ENCODE results near the gene HSD17B13. TPM values are rescaled to one million over a fixed set of nuclear protein-coding genes. Genes with fewer than 3 reads are reported as not detected.
"Not testable (repeated sequence)": the region's sequence is repeated elsewhere in the genome, so short reads cannot be mapped to it uniquely, and the experiment has no call there.

Gene HSD17B13
- total and polyA plus RNA-seq, 2 donors: 0.14 to 0.43 TPM

DNA sequence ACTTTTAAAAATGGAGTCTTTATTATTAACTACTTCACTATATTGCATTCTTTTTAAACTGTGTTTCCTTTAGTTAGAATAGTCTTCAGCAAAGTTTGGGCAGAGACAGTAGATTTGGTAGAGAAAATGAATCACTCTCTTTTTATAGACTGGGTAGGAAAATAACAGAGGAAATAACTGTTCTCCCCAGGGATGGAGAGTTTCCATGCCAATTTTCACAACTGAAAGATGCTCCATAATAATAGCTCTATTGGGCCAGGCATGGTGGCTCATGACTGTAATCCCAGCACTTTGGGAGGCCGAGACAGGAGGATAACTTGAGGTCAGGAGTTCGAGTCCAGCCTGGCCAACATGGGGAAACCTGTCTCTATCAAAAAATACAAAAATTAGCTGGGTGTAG, 13.1 kb downstream of the HSD17B13 start:
- H3K27me3 ChIP-seq (ENCODE audit: control insufficient read depth in 2 of 2, insufficient read depth in 1 of 2, low read length in 1 of 2): no peaks in the 10 kb centered on the region
- no peak for DNase-seq (ENCODE audit: low read depth in 6 of 9, low spot score in 9 of 9)
- H3K27ac ChIP-seq (ENCODE audit: low read depth in 1 of 2, low read length in 1 of 2): no peak overlapping the region
- H3K9me3 ChIP-seq (ENCODE audit: control insufficient read depth in 2 of 2, insufficient read depth in 1 of 2, low read length in 1 of 2): no peaks in the 10 kb centered on the region
- no peaks in the 10 kb centered on the region for H3K36me3 ChIP-seq (ENCODE audit: control insufficient read depth in 2 of 2, insufficient read depth in 2 of 2, low read length in 1 of 2)
- H3K4me1 ChIP-seq (ENCODE audit: control insufficient read depth in 2 of 2, insufficient read depth in 2 of 2, low read length in 2 of 2): no peaks in the 10 kb centered on the region
- no peak overlapping the region for H3K4me3 ChIP-seq (ENCODE audit: low read length in 2 of 2)
- over 99% methylated on average over 2 of the region's 2 CpGs for WGBS

DNA sequence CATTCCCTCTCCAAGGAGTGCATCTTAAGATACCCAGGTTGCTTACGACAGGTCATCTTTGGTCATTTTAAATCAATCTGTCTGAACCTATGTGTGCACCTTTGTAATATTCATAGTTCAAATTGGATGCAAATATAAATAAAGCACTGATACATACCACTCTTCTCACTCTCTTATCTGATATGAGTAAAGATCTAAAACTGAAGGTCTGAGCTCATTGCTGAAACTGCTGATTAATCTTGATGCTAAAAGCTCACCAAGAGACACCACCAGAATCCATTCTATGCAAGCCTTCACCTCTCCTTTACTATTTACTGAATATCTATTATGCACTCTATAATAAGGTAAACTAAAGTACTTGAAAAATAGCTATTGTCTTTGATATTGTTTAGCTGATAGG, 16.6 kb downstream of the HSD17B13 start:
- Histone ChIP-seq H3K4me3 (ENCODE audit: low read length in 2 of 2) (no peak overlapping the region), H3K27me3 (ENCODE audit: control insufficient read depth in 2 of 2, insufficient read depth in 1 of 2, low read length in 1 of 2) (no peaks in the 10 kb centered on the region), H3K9me3 (ENCODE audit: control insufficient read depth in 2 of 2, insufficient read depth in 1 of 2, low read length in 1 of 2) (no peaks in the 10 kb centered on the region), H3K27ac (ENCODE audit: low read depth in 1 of 2, low read length in 1 of 2) (no peak overlapping the region), H3K4me1 (ENCODE audit: control insufficient read depth in 2 of 2, insufficient read depth in 2 of 2, low read length in 2 of 2) (no peaks in the 10 kb centered on the region), H3K36me3 (ENCODE audit: control insufficient read depth in 2 of 2, insufficient read depth in 2 of 2, low read length in 1 of 2) (no peaks in the 10 kb centered on the region)
- no peak for DNase-seq (ENCODE audit: low read depth in 6 of 9, low spot score in 9 of 9)
- 97% methylated on average over 1 of the region's 1 CpG for WGBS

DNA sequence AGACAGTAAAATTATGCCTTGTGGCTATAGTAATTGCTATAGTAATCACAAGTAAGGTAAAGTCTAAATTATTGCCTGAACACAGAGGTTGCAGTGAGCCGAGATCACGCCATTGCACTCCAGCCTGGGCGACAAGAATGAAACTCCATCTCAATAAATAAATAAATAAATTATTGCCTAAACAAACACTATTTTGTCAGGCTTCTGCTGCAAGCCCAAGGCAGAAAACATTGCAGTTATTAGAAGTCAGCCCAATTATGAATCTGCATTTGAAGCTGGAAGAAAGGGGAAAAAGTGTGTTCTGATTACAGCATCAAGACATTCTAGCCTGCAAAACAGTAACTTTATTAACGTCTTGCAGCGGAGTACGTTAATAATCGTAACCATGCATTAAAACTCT, 17.1 kb downstream of the HSD17B13 start:
- Histone ChIP-seq H3K9me3 (ENCODE audit: control insufficient read depth in 2 of 2, insufficient read depth in 1 of 2, low read length in 1 of 2) (no peaks in the 10 kb centered on the region), H3K4me3 (ENCODE audit: low read length in 2 of 2) (no peak overlapping the region), H3K36me3 (ENCODE audit: control insufficient read depth in 2 of 2, insufficient read depth in 2 of 2, low read length in 1 of 2) (no peaks in the 10 kb centered on the region), H3K27me3 (ENCODE audit: control insufficient read depth in 2 of 2, insufficient read depth in 1 of 2, low read length in 1 of 2) (no peaks in the 10 kb centered on the region), H3K4me1 (ENCODE audit: control insufficient read depth in 2 of 2, insufficient read depth in 2 of 2, low read length in 2 of 2) (no peaks in the 10 kb centered on the region), H3K27ac (ENCODE audit: low read depth in 1 of 2, low read length in 1 of 2) (no peak overlapping the region)
- WGBS: 95% methylated on average over 7 of the region's 7 CpGs
- no peak for DNase-seq (ENCODE audit: low read depth in 6 of 9, low spot score in 9 of 9)

DNA sequence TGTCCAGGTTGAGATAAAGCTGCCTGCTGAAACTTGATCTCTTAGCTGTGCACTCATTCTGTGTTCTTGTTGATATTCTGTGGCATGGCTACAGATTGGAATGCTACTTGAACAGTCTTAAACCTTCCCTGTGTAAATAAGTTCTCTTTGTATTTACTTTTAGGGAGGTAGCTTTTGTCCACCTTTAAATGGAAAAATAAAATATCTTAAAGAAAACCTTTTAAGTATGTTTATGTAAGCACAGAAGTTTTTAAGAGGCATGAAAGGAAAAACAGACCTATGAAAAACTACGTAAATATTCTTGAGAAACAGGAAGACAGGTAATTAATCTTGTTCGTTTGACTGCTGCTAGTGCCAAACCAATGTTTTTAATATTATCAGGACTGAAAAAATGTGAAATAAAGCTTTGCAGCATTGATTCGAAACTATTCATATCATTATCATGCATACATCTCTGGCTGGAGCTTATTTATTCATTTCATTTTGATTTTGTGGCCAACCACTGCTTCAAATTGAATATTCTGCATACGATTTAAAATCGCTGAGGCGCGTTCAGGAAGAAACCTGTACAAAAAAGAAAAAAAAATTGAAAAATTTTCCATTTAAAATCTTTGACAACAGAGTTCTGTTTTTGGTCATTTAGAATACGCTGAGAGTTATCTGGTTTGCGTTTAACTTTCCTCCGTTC, 17.8 kb downstream of the HSD17B13 start:
- Histone ChIP-seq H3K4me1 (ENCODE audit: control insufficient read depth in 2 of 2, insufficient read depth in 2 of 2, low read length in 2 of 2) (no peaks in the 10 kb centered on the region), H3K36me3 (ENCODE audit: control insufficient read depth in 2 of 2, insufficient read depth in 2 of 2, low read length in 1 of 2) (no peaks in the 10 kb centered on the region), H3K9me3 (ENCODE audit: control insufficient read depth in 2 of 2, insufficient read depth in 1 of 2, low read length in 1 of 2) (no peaks in the 10 kb centered on the region), H3K27ac (ENCODE audit: low read depth in 1 of 2, low read length in 1 of 2) (no peak overlapping the region), H3K4me3 (ENCODE audit: low read length in 2 of 2) (no peak overlapping the region), H3K27me3 (ENCODE audit: control insufficient read depth in 2 of 2, insufficient read depth in 1 of 2, low read length in 1 of 2) (no peaks in the 10 kb centered on the region)
- DNase-seq (ENCODE audit: low read depth in 6 of 9, low spot score in 9 of 9): no peak
- 89% methylated on average over 10 of the region's 10 CpGs for WGBS

DNA sequence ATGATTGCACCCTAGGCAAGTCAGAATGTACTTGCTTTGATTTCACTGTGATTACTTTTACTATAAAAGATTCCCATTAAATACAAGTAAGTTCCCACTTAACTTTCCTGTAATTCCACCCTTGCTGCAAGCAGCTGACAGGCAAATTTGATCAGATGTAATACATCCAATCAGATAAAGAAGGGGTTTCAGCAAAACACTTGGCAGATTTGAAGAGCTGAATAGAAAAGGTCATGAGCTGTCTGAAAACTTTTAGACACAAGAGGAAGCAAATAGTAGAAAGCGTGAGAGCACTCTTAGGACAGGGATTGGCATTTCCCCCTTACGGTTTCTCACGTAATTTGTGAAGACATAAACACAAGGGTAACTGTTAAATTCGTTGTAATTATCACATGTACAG, 22.8 kb downstream of the HSD17B13 start:
- Histone ChIP-seq H3K36me3 (ENCODE audit: control insufficient read depth in 2 of 2, insufficient read depth in 2 of 2, low read length in 1 of 2) (no peaks in the 10 kb centered on the region), H3K4me1 (ENCODE audit: control insufficient read depth in 2 of 2, insufficient read depth in 2 of 2, low read length in 2 of 2) (no peaks in the 10 kb centered on the region), H3K4me3 (ENCODE audit: low read length in 2 of 2) (no peak overlapping the region), H3K27me3 (ENCODE audit: control insufficient read depth in 2 of 2, insufficient read depth in 1 of 2, low read length in 1 of 2) (no peaks in the 10 kb centered on the region), H3K9me3 (ENCODE audit: control insufficient read depth in 2 of 2, insufficient read depth in 1 of 2, low read length in 1 of 2) (no peaks in the 10 kb centered on the region), H3K27ac (ENCODE audit: low read depth in 1 of 2, low read length in 1 of 2) (no peak overlapping the region)
- 93% methylated on average over 4 of the region's 4 CpGs for WGBS
- no peak for DNase-seq (ENCODE audit: low read depth in 6 of 9, low spot score in 9 of 9)

DNA sequence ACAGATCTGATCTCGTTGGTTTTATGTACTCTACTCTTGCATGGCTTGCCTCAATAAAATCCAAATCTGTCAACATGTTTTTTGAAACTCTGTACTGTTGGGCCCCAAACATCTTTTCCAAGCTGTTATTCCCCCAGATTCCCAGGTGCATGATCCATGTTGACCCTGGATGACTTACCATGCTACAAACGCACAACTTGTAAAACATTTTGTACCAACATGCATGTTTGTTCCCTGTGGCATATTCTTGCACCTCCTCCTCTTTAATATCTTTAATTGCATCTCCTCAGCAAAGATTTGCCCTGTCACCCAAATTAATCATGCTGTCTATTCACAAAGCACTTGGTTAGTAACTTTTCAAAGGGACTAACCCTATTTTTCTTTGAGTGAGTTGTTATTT, 24.3 kb downstream of the HSD17B13 start:
- H3K27me3 ChIP-seq (ENCODE audit: control insufficient read depth in 2 of 2, insufficient read depth in 1 of 2, low read length in 1 of 2): no peaks in the 10 kb centered on the region
- H3K9me3 ChIP-seq (ENCODE audit: control insufficient read depth in 2 of 2, insufficient read depth in 1 of 2, low read length in 1 of 2): no peaks in the 10 kb centered on the region
- DNase-seq (ENCODE audit: low read depth in 6 of 9, low spot score in 9 of 9): no peak
- WGBS: 91% methylated on average over 2 of the region's 2 CpGs
- H3K4me1 ChIP-seq (ENCODE audit: control insufficient read depth in 2 of 2, insufficient read depth in 2 of 2, low read length in 2 of 2): no peaks in the 10 kb centered on the region
- no peak overlapping the region for H3K4me3 ChIP-seq (ENCODE audit: low read length in 2 of 2)
- no peak overlapping the region for H3K27ac ChIP-seq (ENCODE audit: low read depth in 1 of 2, low read length in 1 of 2)
- no peaks in the 10 kb centered on the region for H3K36me3 ChIP-seq (ENCODE audit: control insufficient read depth in 2 of 2, insufficient read depth in 2 of 2, low read length in 1 of 2)

DNA sequence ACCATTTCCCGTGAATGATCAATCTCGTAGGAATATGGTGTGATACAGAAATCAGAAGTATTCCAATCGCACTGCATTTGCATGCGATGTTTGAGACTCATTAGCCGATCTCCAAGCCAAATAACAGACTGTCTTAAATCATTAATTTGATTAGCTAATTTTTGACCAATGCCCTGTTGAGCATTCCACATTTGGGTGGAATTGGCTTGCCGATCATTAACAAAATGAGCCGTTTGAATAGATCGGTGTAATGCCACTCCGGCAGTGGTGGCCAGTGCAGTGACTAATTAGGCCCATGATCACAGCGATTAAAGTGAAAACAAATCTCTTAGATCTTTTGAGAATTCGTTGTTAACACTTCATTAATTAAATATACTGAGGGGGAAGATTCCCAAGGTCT, 27.8 kb downstream of the HSD17B13 start:
- WGBS: 81% methylated on average over 11 of the region's 11 CpGs
- not testable (repeated sequence) for H3K9me3 ChIP-seq (ENCODE audit: control insufficient read depth in 2 of 2, insufficient read depth in 1 of 2, low read length in 1 of 2); DNase-seq (ENCODE audit: low read depth in 6 of 9, low spot score in 9 of 9); H3K4me1 ChIP-seq (ENCODE audit: control insufficient read depth in 2 of 2, insufficient read depth in 2 of 2, low read length in 2 of 2); H3K27ac ChIP-seq (ENCODE audit: low read depth in 1 of 2, low read length in 1 of 2); H3K27me3 ChIP-seq (ENCODE audit: control insufficient read depth in 2 of 2, insufficient read depth in 1 of 2, low read length in 1 of 2); H3K36me3 ChIP-seq (ENCODE audit: control insufficient read depth in 2 of 2, insufficient read depth in 2 of 2, low read length in 1 of 2); H3K4me3 ChIP-seq (ENCODE audit: low read length in 2 of 2)

DNA sequence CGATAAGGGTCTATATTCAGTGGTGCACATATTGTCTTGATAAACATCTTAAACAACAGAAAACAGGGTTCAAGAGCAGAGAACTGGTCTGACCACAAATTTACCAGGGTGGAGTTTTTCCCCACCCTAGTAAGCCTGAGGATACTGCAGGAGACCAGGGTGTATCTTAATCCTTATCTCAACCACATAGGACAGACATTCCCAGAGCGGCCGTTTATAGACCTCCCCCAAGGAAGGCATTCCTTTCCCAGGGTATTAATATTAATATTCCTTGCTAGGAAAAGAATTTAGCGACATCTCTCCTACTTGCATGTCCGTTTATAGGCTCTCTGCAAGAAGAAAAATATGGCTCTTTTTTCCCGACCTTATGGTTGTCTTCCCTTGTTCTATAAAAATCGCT, 28.8 kb downstream of the HSD17B13 start:
- DNase-seq (ENCODE audit: low read depth in 6 of 9, low spot score in 9 of 9); H3K4me1 ChIP-seq (ENCODE audit: control insufficient read depth in 2 of 2, insufficient read depth in 2 of 2, low read length in 2 of 2); H3K4me3 ChIP-seq (ENCODE audit: low read length in 2 of 2); H3K9me3 ChIP-seq (ENCODE audit: control insufficient read depth in 2 of 2, insufficient read depth in 1 of 2, low read length in 1 of 2); H3K27ac ChIP-seq (ENCODE audit: low read depth in 1 of 2, low read length in 1 of 2); H3K36me3 ChIP-seq (ENCODE audit: control insufficient read depth in 2 of 2, insufficient read depth in 2 of 2, low read length in 1 of 2); H3K27me3 ChIP-seq (ENCODE audit: control insufficient read depth in 2 of 2, insufficient read depth in 1 of 2, low read length in 1 of 2): not testable (repeated sequence)
- 97% methylated on average over 7 of the region's 7 CpGs for WGBS

DNA sequence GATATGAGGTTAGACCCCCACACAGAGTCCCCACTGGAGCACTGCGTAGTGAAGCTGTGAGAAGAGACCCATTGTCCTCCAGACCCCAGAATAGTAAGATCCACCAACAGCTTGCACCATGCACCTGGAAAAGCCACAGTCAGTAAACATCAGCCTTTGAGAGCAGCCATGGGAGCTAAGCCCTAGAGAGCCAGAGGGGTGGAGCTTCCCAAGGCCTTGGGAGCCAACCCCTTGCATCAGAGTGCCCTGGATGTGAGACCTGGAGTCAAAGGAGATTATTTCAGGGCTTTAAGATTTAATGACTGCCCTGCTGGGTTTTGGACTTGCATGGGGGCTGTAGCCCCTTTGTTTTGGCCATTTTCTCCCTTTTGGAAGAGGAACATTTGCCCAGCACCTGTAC, 35.7 kb downstream of the HSD17B13 start:
- no peak overlapping the region for H3K4me3 ChIP-seq (ENCODE audit: low read length in 2 of 2)
- peaks cover 0 to 19% of the 10 kb centered on the region in 2 donors for H3K9me3 ChIP-seq (ENCODE audit: control insufficient read depth in 2 of 2, insufficient read depth in 1 of 2, low read length in 1 of 2)
- H3K4me1 ChIP-seq (ENCODE audit: control insufficient read depth in 2 of 2, insufficient read depth in 2 of 2, low read length in 2 of 2): no peaks in the 10 kb centered on the region
- H3K27me3 ChIP-seq (ENCODE audit: control insufficient read depth in 2 of 2, insufficient read depth in 1 of 2, low read length in 1 of 2): no peaks in the 10 kb centered on the region
- no peaks in the 10 kb centered on the region for H3K36me3 ChIP-seq (ENCODE audit: control insufficient read depth in 2 of 2, insufficient read depth in 2 of 2, low read length in 1 of 2)
- H3K27ac ChIP-seq (ENCODE audit: low read depth in 1 of 2, low read length in 1 of 2): no peak overlapping the region
- WGBS: 100% methylated on average over 1 of the region's 1 CpG
- no peak for DNase-seq (ENCODE audit: low read depth in 6 of 9, low spot score in 9 of 9)

DNA sequence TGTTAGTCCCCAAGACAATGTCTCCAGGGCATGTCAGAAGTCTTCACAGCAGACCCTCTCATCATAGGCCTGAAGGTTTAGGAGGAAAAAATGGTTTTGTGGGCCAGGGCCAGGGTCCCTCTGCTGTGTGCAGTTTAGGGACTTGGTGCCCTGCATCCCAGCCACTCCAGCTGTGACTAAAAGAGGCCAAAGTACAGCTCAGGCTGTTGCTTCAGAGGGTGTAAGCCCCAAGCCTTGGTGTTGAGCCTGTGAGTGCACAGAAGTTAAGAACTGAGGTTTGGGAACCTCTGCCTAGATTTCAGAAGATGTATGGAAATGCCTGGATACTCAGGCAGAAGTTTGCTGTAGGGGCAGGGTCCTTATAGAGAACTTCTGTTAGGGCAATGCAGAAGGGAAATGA, 38.4 kb downstream of the HSD17B13 start:
- not testable (repeated sequence) for H3K27me3 ChIP-seq (ENCODE audit: control insufficient read depth in 2 of 2, insufficient read depth in 1 of 2, low read length in 1 of 2); H3K27ac ChIP-seq (ENCODE audit: low read depth in 1 of 2, low read length in 1 of 2); DNase-seq (ENCODE audit: low read depth in 6 of 9, low spot score in 9 of 9); H3K4me1 ChIP-seq (ENCODE audit: control insufficient read depth in 2 of 2, insufficient read depth in 2 of 2, low read length in 2 of 2); H3K36me3 ChIP-seq (ENCODE audit: control insufficient read depth in 2 of 2, insufficient read depth in 2 of 2, low read length in 1 of 2); H3K4me3 ChIP-seq (ENCODE audit: low read length in 2 of 2)
- peaks cover 0 to 19% of the 10 kb centered on the region in 2 donors for H3K9me3 ChIP-seq (ENCODE audit: control insufficient read depth in 2 of 2, insufficient read depth in 1 of 2, low read length in 1 of 2)
